GM12875 (cell line): ENCODE measurements around the gene RIPK3.
A peak's percentile ranks its signal among the peaks of the same experiment; 100 is the strongest.

Experiments used
- H3K4me3 ChIP-seq: one replicate; pipeline ENCODE4 v1.5.1; 2011; ENCODE audit warnings: low read depth, low read length, control low read depth
- TF ChIP-seq, protein P1 (sequence below): IDR thresholded peaks from 2 replicates; pipeline ENCODE4 v1.5.1; 2011; ENCODE audit warnings: low read depth, mild to moderate bottlenecking, control low read depth, inconsistent platforms, low read length, moderate library complexity, borderline replicate concordance; ENCODE audit not compliant: insufficient read depth

RIPK3 gene

DNA sequence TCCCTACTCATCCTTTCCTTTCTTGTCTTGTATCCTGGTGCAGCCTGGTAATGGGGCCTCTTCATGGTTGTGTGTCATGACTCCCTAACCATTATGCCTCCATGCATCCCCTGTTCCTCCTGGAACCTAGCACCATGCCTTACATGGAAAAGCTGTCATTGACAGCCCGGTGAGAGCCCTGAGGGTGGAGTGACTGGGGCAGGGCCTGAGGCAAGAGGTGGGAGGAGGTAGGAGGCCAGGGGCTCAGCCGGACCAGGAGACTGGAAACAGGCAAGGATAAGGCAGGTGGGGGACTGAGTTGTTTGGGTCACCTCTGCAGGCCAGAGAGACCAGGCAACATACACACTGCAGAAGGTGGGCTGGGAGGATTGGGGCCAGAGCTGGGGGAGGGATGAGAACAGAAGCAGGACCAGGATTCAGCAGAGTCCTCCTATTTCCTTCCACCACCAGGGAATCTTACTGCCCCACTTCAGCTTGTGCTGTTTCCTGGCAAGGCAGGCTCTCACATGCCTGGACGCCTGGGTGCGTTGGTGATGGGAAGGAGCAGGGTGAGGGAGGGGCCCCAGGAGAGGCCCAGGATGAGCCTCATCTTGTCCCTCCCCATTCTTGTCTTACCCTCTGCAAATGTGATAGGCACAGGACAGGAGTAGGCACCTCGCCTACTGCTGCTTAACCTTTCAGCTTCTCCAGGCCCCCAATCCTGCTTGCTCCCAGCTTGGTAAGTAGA lies 30.1 kb downstream of the RIPK3 start, which contains the start of gene LTB4R2:
Gene LTB4R2 (plus strand): TSS at position 603 of the 727 bp plus-strand sequence. CDS start 525 bp downstream, outside the sequence.
- H3K4me3 ChIP-seq, result peak within 1 kb of the TSS; percentile 16
- TF ChIP-seq, protein P1, sequence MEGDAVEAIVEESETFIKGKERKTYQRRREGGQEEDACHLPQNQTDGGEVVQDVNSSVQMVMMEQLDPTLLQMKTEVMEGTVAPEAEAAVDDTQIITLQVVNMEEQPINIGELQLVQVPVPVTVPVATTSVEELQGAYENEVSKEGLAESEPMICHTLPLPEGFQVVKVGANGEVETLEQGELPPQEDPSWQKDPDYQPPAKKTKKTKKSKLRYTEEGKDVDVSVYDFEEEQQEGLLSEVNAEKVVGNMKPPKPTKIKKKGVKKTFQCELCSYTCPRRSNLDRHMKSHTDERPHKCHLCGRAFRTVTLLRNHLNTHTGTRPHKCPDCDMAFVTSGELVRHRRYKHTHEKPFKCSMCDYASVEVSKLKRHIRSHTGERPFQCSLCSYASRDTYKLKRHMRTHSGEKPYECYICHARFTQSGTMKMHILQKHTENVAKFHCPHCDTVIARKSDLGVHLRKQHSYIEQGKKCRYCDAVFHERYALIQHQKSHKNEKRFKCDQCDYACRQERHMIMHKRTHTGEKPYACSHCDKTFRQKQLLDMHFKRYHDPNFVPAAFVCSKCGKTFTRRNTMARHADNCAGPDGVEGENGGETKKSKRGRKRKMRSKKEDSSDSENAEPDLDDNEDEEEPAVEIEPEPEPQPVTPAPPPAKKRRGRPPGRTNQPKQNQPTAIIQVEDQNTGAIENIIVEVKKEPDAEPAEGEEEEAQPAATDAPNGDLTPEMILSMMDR, result no peak

DNA sequence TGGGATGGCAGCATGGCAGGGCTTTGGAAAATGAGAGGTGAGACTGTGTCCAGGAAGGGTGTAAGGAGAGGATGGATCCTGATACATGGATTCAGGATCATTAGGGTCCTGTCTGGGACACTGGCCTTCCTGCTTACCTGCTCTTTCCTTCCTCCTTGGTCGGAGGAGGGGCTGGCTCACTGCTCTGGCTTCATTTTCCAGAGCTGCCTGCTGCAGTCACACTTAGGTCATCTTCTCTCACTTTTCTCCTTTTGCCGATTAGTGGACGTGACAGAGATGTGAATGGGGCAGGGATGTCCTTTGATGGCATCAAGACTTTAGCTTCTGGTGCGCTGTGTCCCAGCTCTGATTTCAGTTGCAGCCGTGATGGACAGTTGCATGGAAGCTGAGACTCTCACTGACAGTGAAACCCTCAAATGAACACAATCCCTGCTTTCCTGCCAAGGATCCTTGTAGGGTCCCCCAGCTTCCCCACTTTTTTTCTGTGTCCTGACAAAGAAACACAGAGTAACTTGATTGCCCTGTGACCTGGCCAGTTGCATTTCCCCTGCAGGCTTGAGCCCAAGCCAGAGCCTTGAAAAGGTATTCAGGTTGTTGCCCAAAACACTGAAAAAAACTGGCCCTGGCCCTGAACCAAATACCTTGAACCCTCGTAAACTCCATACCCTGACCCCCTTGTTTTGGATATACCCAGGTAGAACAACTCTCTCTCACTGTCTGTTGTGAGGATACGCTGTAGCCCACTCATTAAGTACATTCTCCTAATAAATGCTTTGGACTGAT lies 31.3 kb downstream of the RIPK3 start:
- TF ChIP-seq, protein P1, result no peak
- H3K4me3 ChIP-seq, result no peak overlapping the region

DNA sequence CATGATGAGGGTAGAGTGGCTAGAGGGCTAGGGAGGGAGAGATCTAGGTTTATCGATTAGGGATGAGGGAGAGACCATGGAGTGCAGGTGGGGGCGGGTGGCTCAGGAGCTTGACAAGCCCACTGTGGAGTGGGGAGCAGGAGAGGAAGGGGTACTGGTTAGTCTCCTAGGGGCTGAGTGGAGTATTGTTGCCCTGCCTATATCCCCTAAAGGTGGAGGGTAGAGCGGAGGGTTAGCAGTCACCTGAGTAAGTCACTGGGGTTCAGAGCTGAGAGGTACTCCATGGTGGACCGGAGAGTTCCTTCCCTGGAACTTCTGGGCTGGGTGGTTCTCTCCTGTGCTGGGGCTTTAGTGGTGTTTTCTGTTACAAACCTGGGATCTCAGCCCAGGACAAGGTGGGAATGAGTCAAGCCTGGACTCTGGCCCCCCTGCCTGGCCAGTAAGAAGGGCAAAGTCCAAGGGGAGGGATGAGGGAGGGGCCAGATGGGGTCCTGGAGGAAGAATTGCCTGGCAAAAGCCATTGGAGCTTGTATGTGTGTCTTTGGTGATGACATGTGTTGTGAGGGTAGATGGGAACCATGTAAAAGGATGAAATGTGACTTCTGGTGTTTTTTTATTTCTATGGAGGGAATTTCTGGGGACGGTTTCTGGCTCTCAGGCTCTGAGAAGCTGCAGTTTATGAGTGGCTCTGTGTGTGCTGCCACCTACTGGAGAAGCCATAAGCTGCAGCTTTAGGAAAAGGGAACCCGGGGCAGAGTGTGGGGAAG lies 32.0 kb downstream of the RIPK3 start, which contains the start of gene CIDEB:
Gene CIDEB (minus strand): TSS at position 403 of the 767 bp plus-strand sequence. CDS start 119 bp downstream, at position 284.
- TF ChIP-seq, protein P1, result peak; percentile 91
- H3K4me3 ChIP-seq, result no peak within 1 kb of the TSS

DNA sequence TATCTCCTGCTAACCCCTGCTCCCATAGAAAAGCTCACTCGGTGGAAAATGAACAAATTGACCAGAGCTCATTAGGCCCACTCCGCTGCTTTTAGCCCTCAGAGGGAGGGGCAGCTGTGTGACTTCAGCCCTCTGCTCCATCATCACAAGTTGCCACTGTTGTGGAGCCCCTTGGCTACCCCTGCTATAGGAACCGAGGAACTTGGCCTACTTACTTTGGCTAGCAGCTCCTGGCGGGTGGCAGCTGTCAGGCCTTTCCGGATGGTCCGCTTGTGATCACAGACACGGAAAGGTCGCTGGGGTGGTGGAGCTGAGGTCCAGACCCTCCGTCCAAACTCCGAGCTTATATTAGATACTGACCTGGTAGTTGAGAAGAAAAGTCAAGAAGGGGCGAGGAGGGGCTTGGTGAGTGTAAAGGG lies 32.6 kb downstream of the RIPK3 start:
- TF ChIP-seq, protein P1, result no peak
- H3K4me3 ChIP-seq, result no peak overlapping the region

DNA sequence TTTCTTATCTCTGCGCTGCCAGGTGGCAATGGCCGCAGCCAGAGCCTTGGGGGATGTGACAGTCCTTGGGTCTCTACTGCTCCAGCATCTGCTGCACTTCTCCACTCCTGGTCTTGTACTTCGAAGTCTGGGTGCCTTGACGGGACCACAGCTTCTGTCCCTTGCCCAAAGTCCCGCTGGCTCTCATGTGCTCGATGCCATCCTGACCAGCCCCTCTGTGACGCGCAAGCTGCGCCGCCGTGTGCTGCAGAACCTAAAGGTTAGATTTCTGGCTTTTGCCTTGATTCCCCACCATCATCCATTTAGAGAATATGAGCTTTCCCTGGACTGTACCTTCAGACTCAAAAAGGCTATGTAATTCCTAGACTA lies 35.8 kb downstream of the RIPK3 start:
- TF ChIP-seq, protein P1, result no peak
- H3K4me3 ChIP-seq, result no peak overlapping the region

DNA sequence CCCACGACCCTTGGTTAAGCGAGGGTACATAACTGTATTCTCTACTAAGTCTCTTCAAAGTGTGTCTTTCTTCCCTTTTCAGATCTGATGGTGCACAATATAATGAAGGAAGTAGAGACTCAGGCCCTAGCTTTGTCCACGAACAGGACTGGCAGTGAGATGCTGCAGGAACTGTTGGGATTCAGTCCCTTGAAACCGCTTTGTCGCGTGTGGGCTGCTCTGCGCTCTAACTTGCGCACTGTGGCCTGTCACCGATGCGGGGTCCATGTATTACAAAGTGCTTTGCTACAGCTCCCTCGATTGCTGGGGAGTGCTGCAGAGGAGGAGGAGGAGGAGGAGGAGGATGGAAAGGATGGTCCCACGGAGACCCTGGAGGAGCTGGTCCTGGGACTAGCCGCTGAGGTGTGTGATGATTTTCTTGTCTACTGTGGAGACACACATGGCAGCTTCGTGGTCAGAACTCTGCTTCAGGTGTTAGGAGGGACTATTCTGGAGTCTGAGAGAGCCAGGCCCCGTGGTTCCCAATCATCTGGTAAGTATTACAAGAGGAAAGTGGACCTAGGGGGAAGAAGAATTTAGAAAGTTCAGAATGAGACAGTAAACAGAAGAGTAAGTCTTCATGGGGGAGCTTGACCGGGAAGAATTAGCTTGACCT lies 39.3 kb downstream of the RIPK3 start:
- H3K4me3 ChIP-seq, result peak overlapping the region; percentile 50
- TF ChIP-seq, protein P1, result no peak
